ENCODE measurements around the gene ERP44.

ERP44 gene

GRCh38 chr9:99931155-99931840 is 167.5 kb downstream of the ERP44 start:
- TF ChIP-seq, protein P1, sequence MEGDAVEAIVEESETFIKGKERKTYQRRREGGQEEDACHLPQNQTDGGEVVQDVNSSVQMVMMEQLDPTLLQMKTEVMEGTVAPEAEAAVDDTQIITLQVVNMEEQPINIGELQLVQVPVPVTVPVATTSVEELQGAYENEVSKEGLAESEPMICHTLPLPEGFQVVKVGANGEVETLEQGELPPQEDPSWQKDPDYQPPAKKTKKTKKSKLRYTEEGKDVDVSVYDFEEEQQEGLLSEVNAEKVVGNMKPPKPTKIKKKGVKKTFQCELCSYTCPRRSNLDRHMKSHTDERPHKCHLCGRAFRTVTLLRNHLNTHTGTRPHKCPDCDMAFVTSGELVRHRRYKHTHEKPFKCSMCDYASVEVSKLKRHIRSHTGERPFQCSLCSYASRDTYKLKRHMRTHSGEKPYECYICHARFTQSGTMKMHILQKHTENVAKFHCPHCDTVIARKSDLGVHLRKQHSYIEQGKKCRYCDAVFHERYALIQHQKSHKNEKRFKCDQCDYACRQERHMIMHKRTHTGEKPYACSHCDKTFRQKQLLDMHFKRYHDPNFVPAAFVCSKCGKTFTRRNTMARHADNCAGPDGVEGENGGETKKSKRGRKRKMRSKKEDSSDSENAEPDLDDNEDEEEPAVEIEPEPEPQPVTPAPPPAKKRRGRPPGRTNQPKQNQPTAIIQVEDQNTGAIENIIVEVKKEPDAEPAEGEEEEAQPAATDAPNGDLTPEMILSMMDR (conservative IDR thresholded peaks at IDR 0.05; ENCODE audit: control insufficient read depth, insufficient read depth, low read depth, low read length), result no peak
- DNase-seq (ENCODE audit: low read depth), result peak; percentile 8
- no peak overlapping the region for H3K4me3 ChIP-seq (ENCODE audit: control insufficient read depth, low read depth, low read length)

DNA sequence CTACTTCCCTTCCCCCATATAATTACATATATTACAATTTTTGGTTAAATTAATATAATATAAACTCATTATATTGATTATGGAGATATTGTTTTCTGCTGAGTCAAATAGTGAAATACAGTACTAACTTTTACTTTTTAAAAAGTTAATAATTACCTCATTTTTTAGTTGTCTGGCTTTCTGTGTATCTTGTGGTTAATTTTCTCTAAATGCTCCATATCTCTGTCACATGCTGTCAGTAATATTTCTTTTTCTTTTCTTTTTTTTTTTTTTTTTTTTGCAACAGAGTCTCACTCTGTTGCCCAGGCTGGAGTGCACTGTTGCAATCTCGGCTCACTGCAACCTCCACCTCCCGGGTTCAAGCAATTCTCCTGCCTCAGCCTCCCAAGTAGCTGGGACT is 169.1 kb downstream of the ERP44 start:
- no peak overlapping the region for H3K4me3 ChIP-seq (ENCODE audit: control insufficient read depth, low read depth, low read length)
- TF ChIP-seq, protein P1 (conservative IDR thresholded peaks at IDR 0.05; ENCODE audit: control insufficient read depth, insufficient read depth, low read depth, low read length), result no peak
- DNase-seq (ENCODE audit: low read depth), result no peak
